GM23248 (cell line): Measurements from ENCODE around the gene TXNRD1.

Experiments used
- EZH2 ChIP-seq: fragments of 200-600 bp; sonication (generic); IDR thresholded peaks from 2 replicates; pipeline ENCODE4 v1.6.1; 2018; ENCODE audit warnings: antibody characterized with exemption, mild to moderate bottlenecking; ENCODE audit not compliant: insufficient read depth, poor library complexity, severe bottlenecking
- EZH2phosphoT487 ChIP-seq: fragments of 200-600 bp; sonication (generic); IDR thresholded peaks from 2 replicates; pipeline ENCODE4 v1.6.1; 2018; ENCODE audit warnings: antibody characterized with exemption, moderate library complexity, mild to moderate bottlenecking, low read depth; ENCODE audit not compliant: insufficient read depth

DNA sequence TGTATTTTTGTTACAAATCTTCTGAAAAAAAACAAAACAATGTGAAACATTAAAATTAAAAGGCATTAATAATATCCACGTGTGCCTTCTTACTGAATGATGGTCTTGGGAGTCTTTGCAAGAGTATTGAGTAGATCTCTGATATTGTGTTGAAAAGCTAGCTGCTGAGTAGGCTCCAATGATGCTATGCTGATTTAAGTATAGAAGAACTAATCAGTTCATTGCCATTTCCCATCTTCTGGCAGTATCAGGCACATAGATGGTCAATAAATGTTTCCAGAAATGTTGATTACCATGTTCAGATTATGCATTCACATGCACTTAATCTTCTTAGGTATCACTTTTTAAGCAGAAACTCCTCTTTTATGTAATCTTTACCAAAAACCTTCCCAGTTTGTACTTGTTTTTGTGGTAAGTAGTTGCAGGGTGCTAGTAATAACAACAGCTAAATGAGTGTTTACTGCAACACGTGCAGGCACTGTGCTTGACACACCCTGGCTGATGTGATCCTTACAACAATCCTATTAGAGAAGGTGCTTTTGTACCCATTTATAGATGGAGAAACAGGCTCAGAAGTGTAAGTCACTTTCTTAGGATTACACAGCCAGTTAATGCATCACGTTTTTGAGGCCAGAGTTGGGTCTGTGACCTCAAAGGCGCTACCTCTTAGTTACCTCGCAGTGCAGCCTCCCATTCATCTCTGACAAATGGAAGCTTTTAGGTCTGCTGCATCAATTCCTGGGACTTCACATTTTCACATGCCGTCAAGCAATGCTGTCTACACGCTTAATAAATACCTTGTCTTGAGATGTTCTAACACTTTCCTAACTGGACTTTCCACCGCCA is 134.9 kb downstream of the TXNRD1 start:
- TF ChIP-seq EZH2: no peak
- no peak for TF ChIP-seq EZH2phosphoT487
